ENCODE data around the gene TTC28.

The TTC28 gene

DNA sequence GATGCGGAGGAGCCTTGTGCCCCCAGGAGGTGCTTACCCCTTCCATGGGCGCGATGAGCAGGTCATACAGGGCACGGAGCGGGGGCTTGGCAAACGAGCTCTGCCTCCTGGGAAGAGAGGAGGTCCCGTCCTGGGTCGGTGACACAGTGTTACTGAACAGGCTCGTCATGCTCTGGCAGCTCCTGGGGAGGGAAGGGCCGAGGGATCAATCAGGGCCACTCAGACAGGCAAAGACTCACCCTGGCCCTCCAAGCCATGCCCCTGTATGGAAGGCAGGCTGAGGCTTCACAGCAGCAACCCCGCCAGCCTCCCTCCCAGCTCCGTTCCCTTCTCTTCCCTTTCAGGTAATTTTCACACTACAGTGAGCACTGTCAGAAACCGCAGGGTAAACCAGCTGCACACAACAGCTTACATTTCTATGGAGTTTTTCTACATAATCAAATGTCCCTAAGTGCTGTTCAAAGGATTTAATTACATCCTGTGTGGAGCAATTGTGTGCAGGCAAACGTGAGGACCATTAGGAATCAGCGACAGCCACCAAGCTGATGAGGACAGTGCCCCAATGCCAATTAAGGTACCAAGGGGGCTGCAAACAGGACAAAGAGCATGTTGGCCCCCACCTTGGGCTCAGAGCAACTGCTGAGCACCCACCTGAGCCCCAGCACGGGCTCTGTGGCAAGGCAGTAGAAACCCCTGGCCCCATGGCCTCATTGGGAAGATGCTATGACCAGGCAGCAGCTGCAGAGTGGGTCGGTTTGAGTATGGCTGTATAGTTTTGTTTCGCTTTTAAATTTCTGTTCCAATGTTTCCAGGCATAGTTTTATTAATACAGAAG, 665.2 kb downstream of the TTC28 start:
- TF ChIP-seq, protein P1, sequence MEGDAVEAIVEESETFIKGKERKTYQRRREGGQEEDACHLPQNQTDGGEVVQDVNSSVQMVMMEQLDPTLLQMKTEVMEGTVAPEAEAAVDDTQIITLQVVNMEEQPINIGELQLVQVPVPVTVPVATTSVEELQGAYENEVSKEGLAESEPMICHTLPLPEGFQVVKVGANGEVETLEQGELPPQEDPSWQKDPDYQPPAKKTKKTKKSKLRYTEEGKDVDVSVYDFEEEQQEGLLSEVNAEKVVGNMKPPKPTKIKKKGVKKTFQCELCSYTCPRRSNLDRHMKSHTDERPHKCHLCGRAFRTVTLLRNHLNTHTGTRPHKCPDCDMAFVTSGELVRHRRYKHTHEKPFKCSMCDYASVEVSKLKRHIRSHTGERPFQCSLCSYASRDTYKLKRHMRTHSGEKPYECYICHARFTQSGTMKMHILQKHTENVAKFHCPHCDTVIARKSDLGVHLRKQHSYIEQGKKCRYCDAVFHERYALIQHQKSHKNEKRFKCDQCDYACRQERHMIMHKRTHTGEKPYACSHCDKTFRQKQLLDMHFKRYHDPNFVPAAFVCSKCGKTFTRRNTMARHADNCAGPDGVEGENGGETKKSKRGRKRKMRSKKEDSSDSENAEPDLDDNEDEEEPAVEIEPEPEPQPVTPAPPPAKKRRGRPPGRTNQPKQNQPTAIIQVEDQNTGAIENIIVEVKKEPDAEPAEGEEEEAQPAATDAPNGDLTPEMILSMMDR (IDR thresholded peaks at IDR 0.05; ENCODE audit: control insufficient read depth, extremely low read depth, insufficient read depth), result no peak
- DNase-seq (ENCODE audit: low read depth), result no peak
- no peak overlapping the region for H3K4me3 ChIP-seq (ENCODE audit: low read depth, low read length)

DNA sequence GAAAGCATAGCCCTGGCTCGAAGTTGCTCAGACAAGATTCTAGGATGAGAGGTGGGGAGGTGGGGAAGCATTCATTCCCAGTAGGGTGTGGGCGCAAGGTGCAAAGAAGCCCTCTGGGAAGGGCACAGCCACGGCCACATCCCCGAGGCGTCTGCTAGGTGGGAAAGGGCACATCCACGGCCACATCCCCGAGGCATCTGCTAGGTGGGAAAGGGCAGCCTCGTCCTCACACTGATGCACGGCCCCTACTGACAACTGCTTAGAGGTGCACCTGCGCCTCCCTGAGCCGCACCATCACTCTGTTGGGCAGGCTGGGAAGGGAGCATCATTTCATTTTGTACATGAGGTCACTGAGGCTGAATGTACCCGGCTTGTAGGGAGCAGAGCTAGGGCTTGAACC, 666.0 kb downstream of the TTC28 start:
- no peak overlapping the region for H3K4me3 ChIP-seq (ENCODE audit: low read depth, low read length)
- DNase-seq (ENCODE audit: low read depth), result no peak
- TF ChIP-seq, protein P1 (IDR thresholded peaks at IDR 0.05; ENCODE audit: control insufficient read depth, extremely low read depth, insufficient read depth), result no peak

DNA sequence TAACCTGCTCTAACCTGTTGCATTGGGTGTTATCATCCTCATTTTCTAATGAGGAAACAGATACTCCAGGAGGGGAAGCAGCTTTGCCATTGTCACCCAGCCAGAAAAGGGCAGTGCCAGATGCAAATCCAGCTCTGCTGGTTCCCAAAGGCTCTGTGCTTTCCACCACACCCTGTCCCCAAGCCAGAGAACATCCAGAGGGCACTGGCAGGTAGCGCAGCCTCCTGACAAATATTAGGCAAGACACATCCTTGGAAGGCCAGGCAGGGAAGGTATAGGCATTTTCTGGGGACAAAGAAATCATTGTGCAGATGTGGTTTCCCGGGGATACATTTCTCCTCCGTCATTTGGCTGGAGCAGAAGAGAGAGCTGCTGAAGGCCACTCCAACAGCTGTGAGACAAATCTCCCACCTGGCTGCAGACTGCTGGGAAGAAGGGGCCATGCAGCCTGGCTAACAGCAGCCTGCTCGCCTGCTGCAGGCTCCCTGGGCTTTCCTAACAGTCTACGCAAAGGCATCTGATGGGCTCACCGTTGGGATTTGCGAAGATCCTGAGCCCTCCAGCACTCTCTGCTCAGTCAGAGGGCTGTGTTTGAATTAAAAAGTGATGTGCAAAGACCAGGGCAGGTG, 666.7 kb downstream of the TTC28 start:
- TF ChIP-seq, protein P1 (IDR thresholded peaks at IDR 0.05; ENCODE audit: control insufficient read depth, extremely low read depth, insufficient read depth), result no peak
- H3K4me3 ChIP-seq (ENCODE audit: low read depth, low read length), result no peak overlapping the region
- peak; percentile 35 for DNase-seq (ENCODE audit: low read depth)

DNA sequence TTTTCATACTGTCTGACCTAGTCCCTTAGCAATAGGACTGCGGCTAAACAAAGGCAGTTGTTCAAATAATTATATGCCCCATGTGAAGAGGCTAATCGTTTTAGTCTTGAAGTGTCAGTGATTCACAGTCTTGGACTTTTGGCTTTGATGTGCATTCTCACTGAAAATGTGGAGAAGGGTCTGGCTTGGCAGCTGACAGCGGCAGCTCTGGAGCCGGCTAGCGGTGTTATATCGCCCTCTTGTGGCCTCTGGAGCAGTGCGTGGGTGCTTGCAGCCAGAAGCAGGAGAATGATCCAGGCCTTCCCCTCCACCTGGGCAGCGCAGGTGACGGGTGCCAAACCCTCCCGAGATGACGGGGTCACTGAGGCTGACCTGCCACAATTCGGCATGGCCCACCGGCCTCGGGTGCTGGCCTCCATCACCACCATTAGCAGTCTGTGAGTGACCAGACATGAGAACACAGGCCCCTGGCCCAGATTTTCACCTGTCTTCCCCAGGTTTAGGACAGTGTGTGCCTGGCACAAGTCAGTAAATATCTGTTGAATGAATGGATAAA, 670.3 kb downstream of the TTC28 start:
- peak; percentile 25 for DNase-seq (ENCODE audit: low read depth)
- H3K4me3 ChIP-seq (ENCODE audit: low read depth, low read length), result no peak overlapping the region
- TF ChIP-seq, protein P1 (IDR thresholded peaks at IDR 0.05; ENCODE audit: control insufficient read depth, extremely low read depth, insufficient read depth), result peak; percentile 93

DNA sequence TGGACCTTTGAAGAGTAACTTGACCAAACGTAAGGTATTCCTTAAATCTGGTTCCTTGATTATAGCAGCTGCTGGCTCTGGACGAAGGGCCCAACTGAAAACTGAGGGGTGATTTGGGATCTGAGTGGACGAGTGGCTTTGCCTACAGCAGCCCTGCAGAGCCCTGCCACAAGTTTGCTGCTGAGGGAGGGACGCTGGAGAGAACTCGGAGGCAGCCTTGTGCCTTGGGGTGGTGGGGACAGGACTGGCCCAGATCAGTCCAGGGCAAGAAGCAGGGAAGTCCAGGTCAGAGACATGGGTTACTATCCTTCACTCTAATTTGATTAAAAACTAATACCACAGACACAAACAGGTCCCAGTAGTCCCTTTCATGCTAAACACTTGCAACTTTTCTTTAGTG, 671.0 kb downstream of the TTC28 start:
- TF ChIP-seq, protein P1 (IDR thresholded peaks at IDR 0.05; ENCODE audit: control insufficient read depth, extremely low read depth, insufficient read depth), result no peak
- H3K4me3 ChIP-seq (ENCODE audit: low read depth, low read length), result no peak overlapping the region
- no peak for DNase-seq (ENCODE audit: low read depth)

DNA sequence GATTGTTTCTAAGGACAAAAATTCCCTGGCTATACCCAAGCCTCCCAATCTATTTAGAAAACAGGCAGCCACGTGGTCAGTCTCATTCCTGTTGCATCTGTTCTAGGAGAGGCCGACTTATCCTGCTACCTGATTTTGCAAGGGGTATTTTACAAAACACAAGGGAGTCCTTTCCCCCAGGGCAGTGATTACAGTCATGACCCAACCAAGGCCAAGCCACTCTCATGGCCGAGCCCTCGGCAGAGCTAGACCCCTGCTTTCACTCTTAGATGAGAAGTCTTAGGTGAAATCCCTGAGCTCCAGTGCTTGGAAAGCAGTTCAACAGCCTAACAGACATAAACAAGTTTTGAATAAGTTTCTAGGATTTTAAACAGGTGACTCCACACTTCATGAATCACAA, 671.6 kb downstream of the TTC28 start:
- DNase-seq (ENCODE audit: low read depth), result no peak
- no peak overlapping the region for H3K4me3 ChIP-seq (ENCODE audit: low read depth, low read length)
- TF ChIP-seq, protein P1 (IDR thresholded peaks at IDR 0.05; ENCODE audit: control insufficient read depth, extremely low read depth, insufficient read depth), result no peak

Measured in LNCaP clone FGC (cell line).